ENCODE results near the gene PAGE4.

GRCh38 chrX:49846522-49846921 is 17.4 kb downstream of the PAGE4 start:
- TF ChIP-seq CTCF (IDR thresholded peaks at IDR 0.05) (no peak), ZFX (IDR thresholded peaks at IDR 0.05; ENCODE audit: borderline replicate concordance) (no peak)
